ENCODE data around the gene ARHGAP23. TPM values are rescaled to one million over a fixed set of nuclear protein-coding genes. Genes with fewer than 3 reads are reported as not detected.

The ARHGAP23 gene
- total RNA-seq, 1 experiment from 2014 or later: 83.5 TPM

DNA sequence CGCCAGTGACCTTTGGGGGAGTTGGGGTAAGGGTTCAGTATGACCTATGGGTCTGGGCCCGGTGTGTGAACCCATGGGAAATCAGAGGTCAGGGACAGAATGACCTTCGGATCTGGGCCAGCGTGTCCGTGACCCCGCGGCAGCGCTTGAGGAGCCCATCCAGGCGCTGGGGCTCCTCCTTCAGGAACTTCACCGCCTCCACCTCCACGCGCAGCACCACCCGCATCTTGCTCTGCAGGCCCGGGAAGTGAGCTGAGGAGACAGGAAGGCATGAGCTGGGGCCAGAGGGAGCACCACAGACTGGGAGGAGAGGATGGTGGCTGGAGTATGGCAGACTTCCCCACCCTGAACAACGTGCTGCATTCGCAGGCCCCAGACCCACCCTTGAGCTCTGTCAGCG is 124.1 kb downstream of the ARHGAP23 start:
- Histone ChIP-seq H3K9me3 (no peaks in the 10 kb centered on the region), H3K4me3 (ENCODE audit: low read depth, low read length) (no peak overlapping the region), H3K36me3 (ENCODE audit: control insufficient read depth, insufficient read depth, low read length) (no peaks in the 10 kb centered on the region; the same call in 1 of the 2 replicates), H3K4me1 (no peaks in the 10 kb centered on the region), H3K27me3 (replicated peaks; ENCODE audit: control insufficient read depth, insufficient read depth, low read length) (no peaks in the 10 kb centered on the region)
- CTCF ChIA-PET: interaction anchor here (1.1 kb wide), 1 partner anchor 32 kb away, joined by 3 read pairs; no protein-coding TSS in a partner anchor
- H3K27me3 Mint-ChIP-seq (ENCODE audit: insufficient read depth, unreplicated experiment): no peaks in the 10 kb centered on the region
- no peak overlapping the region for H3K27ac Mint-ChIP-seq (ENCODE audit: unreplicated experiment)
- TF ChIP-seq, protein P1, sequence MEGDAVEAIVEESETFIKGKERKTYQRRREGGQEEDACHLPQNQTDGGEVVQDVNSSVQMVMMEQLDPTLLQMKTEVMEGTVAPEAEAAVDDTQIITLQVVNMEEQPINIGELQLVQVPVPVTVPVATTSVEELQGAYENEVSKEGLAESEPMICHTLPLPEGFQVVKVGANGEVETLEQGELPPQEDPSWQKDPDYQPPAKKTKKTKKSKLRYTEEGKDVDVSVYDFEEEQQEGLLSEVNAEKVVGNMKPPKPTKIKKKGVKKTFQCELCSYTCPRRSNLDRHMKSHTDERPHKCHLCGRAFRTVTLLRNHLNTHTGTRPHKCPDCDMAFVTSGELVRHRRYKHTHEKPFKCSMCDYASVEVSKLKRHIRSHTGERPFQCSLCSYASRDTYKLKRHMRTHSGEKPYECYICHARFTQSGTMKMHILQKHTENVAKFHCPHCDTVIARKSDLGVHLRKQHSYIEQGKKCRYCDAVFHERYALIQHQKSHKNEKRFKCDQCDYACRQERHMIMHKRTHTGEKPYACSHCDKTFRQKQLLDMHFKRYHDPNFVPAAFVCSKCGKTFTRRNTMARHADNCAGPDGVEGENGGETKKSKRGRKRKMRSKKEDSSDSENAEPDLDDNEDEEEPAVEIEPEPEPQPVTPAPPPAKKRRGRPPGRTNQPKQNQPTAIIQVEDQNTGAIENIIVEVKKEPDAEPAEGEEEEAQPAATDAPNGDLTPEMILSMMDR (IDR thresholded peaks at IDR 0.05; ENCODE audit: insufficient read depth in 1 of 2, low read depth in 1 of 2, low read length in 1 of 2, severe bottlenecking in 1 of 2, unreplicated experiment in 1 of 2): no peak
- POLR2A ChIA-PET: no interaction called here
- no peaks in the 10 kb centered on the region for H3K9me3 Mint-ChIP-seq (ENCODE audit: unreplicated experiment)
- DNase-seq: no peak
- peaks cover 20% of the 10 kb centered on the region for H3K36me3 Mint-ChIP-seq (ENCODE audit: insufficient read depth, unreplicated experiment)
- no peak overlapping the region for H3K4me3 Mint-ChIP-seq (ENCODE audit: unreplicated experiment)
- BruUV-seq (replicated peaks): no TSS peak
- no peaks in the 10 kb centered on the region for H3K4me1 Mint-ChIP-seq (ENCODE audit: low read depth, unreplicated experiment)
- intact Hi-C loops (cut with micrococcal nuclease; ENCODE audit: unreplicated experiment): no loop called here

DNA sequence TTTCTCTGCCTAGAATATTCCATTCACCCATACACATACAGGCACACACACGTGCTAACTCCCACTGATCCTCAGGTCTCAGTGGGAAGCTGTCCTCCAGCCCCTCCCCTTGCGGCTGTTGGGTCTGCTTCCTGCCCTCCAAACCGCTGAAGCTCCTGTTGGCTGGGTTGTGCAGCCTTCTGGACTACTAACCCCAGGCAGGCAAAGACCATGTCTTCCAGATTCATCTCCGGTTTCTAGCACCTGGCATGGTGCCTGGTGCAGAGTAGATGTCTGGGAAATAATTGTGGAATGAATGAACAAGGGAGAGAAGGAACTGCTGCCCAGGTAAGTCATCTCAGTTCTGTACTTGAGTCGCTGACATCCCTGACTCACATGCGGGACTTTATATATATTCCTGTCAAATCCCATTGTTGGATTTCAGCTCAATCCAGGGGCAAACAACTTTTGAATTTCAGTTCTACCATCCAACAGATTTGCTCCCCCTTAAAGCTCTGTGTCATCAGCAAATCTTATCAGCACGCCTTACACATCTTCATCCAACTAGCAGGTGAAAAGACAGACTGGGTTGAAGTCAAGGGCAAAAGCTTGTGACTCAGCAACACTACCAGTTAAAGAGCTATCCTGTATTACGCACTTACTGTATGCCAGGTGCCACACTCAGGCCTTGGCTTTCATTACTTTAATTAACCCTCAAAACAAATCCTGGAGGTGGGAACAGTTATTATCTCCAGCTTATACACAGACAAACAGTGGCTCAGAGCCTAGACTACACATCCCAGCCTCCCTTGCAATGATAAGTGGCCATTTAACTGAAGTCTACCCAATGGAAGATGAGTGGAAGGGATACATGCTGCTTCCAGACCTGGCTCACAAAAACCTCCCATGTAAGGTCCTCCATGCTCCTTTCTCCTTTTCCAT is 126.4 kb downstream of the ARHGAP23 start:
- H3K4me3 ChIP-seq (ENCODE audit: low read depth, low read length): no peak overlapping the region
- intact Hi-C loops (cut with micrococcal nuclease; ENCODE audit: unreplicated experiment): loop anchor here (5.0 kb wide), 1 partner anchor 42 kb away; no protein-coding TSS in a partner anchor
- Mint-ChIP-seq H3K36me3 (ENCODE audit: insufficient read depth, unreplicated experiment) (peaks cover 25% of the 10 kb centered on the region), H3K4me1 (ENCODE audit: low read depth, unreplicated experiment) (no peaks in the 10 kb centered on the region), H3K4me3 (ENCODE audit: unreplicated experiment) (no peak overlapping the region), H3K27ac (ENCODE audit: unreplicated experiment) (no peak overlapping the region), H3K27me3 (ENCODE audit: insufficient read depth, unreplicated experiment) (no peaks in the 10 kb centered on the region), H3K9me3 (ENCODE audit: unreplicated experiment) (no peaks in the 10 kb centered on the region)
- no peak for DNase-seq
- TF ChIP-seq, protein P1 (IDR thresholded peaks at IDR 0.05; ENCODE audit: insufficient read depth in 1 of 2, low read depth in 1 of 2, low read length in 1 of 2, severe bottlenecking in 1 of 2, unreplicated experiment in 1 of 2): no peak
- H3K27me3 ChIP-seq (replicated peaks; ENCODE audit: control insufficient read depth, insufficient read depth, low read length): no peaks in the 10 kb centered on the region
- H3K36me3 ChIP-seq (ENCODE audit: control insufficient read depth, insufficient read depth, low read length): no peaks in the 10 kb centered on the region; the same call in 1 of the 2 replicates
- POLR2A ChIA-PET: no interaction called here
- no TSS peak for BruUV-seq (replicated peaks)
- H3K4me1 ChIP-seq: peaks cover 8% of the 10 kb centered on the region
- H3K9me3 ChIP-seq: no peaks in the 10 kb centered on the region
- CTCF ChIA-PET: interaction anchor here (0.9 kb wide), 1 partner anchor 109 kb away, joined by 3 read pairs; no protein-coding TSS in a partner anchor

DNA sequence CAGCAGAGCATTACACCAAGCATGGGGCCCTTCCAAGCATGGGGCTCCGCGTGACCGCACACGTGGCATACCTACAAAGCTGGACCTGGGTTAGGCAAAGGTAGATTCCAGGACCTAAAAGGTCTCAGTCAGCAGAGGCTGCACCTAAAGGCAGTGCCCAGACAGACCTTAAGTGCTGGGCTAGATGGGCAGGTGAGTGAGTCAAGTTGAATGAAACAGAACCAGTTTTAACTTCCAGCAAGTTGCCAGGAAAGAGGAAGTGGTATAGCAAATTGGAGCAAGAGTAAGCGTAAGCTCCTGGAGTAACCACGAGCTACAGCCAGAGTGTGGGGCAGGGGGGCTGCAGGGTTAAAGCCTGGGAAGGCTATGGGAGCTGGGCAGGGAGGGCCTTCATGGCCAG is 128.0 kb downstream of the ARHGAP23 start:
- H3K4me1 Mint-ChIP-seq (ENCODE audit: low read depth, unreplicated experiment): no peaks in the 10 kb centered on the region
- POLR2A ChIA-PET: no interaction called here
- intact Hi-C loops (cut with micrococcal nuclease; ENCODE audit: unreplicated experiment): loop anchor here (5.0 kb wide), 1 partner anchor 44 kb away; no protein-coding TSS in a partner anchor
- BruUV-seq (replicated peaks): no TSS peak
- Histone ChIP-seq H3K9me3 (no peaks in the 10 kb centered on the region), H3K27me3 (replicated peaks; ENCODE audit: control insufficient read depth, insufficient read depth, low read length) (no peaks in the 10 kb centered on the region), H3K36me3 (ENCODE audit: control insufficient read depth, insufficient read depth, low read length) (no peaks in the 10 kb centered on the region; the same call in 1 of the 2 replicates), H3K4me1 (peaks cover 13% of the 10 kb centered on the region), H3K4me3 (ENCODE audit: low read depth, low read length) (no peak overlapping the region)
- CTCF ChIA-PET: interaction anchor here (0.5 kb wide), 1 partner anchor 107 kb away, joined by 4 read pairs; no protein-coding TSS in a partner anchor
- DNase-seq: no peak
- H3K27ac Mint-ChIP-seq (ENCODE audit: unreplicated experiment): no peak overlapping the region
- H3K27me3 Mint-ChIP-seq (ENCODE audit: insufficient read depth, unreplicated experiment): no peaks in the 10 kb centered on the region
- H3K9me3 Mint-ChIP-seq (ENCODE audit: unreplicated experiment): no peaks in the 10 kb centered on the region
- H3K4me3 Mint-ChIP-seq (ENCODE audit: unreplicated experiment): no peak overlapping the region
- peaks cover 27% of the 10 kb centered on the region for H3K36me3 Mint-ChIP-seq (ENCODE audit: insufficient read depth, unreplicated experiment)
- TF ChIP-seq, protein P1 (IDR thresholded peaks at IDR 0.05; ENCODE audit: insufficient read depth in 1 of 2, low read depth in 1 of 2, low read length in 1 of 2, severe bottlenecking in 1 of 2, unreplicated experiment in 1 of 2): no peak
